ENCODE measurements around the gene ETV4.

The ETV4 gene

GRCh38 chr17:43579566-43580140 lies 33.5 kb upstream of the ETV4 start:
- H3K36me3 ChIP-seq (ENCODE audit: control insufficient read depth, insufficient read depth, low read length, severe bottlenecking), result no peaks in the 10 kb centered on the region
- peak; percentile 55 for DNase-seq (ENCODE audit: low read depth)
- H3K4me3 ChIP-seq (ENCODE audit: low read length), result no peak overlapping the region
- peaks cover 7% of the 10 kb centered on the region for H3K27me3 ChIP-seq (replicated peaks; ENCODE audit: control insufficient read depth, insufficient read depth, low read length)
- no peak overlapping the region for H3K9ac ChIP-seq (ENCODE audit: low read length)
- peaks cover 34% of the 10 kb centered on the region for H3K4me1 ChIP-seq (ENCODE audit: control insufficient read depth, insufficient read depth, low read length)
- no peaks in the 10 kb centered on the region for H3K9me3 ChIP-seq (ENCODE audit: control insufficient read depth, low read length)

GRCh38 chr17:43578699-43579565 lies 32.8 kb upstream of the ETV4 start:
- Histone ChIP-seq H3K9me3 (ENCODE audit: control insufficient read depth, low read length) (no peaks in the 10 kb centered on the region), H3K4me1 (ENCODE audit: control insufficient read depth, insufficient read depth, low read length) (peaks cover 28% of the 10 kb centered on the region)
- DNase-seq (ENCODE audit: low read depth), result peak; percentile 69

GRCh38 chr17:43578404-43578698 lies 32.2 kb upstream of the ETV4 start:
- Histone ChIP-seq H3K9me3 (ENCODE audit: control insufficient read depth, low read length) (no peaks in the 10 kb centered on the region), H3K4me3 (ENCODE audit: low read length) (no peak overlapping the region), H3K4me1 (ENCODE audit: control insufficient read depth, insufficient read depth, low read length) (peaks cover 26% of the 10 kb centered on the region), H3K9ac (ENCODE audit: low read length) (no peak overlapping the region), H3K27me3 (replicated peaks; ENCODE audit: control insufficient read depth, insufficient read depth, low read length) (peaks cover 12% of the 10 kb centered on the region), H3K36me3 (ENCODE audit: control insufficient read depth, insufficient read depth, low read length, severe bottlenecking) (no peaks in the 10 kb centered on the region)
- DNase-seq (ENCODE audit: low read depth), result no peak

More at GRCh38 chr17:43578699-43579565, 32.8 kb upstream of the ETV4 start:
- Histone ChIP-seq H3K36me3 (ENCODE audit: control insufficient read depth, insufficient read depth, low read length, severe bottlenecking) (no peaks in the 10 kb centered on the region), H3K9ac (ENCODE audit: low read length) (no peak overlapping the region), H3K27me3 (replicated peaks; ENCODE audit: control insufficient read depth, insufficient read depth, low read length) (peaks cover 12% of the 10 kb centered on the region), H3K4me3 (ENCODE audit: low read length) (no peak overlapping the region)

GRCh38 chr17:43577664-43578403 lies 31.7 kb upstream of the ETV4 start:
- no peak overlapping the region for H3K9ac ChIP-seq (ENCODE audit: low read length)
- peaks cover 26% of the 10 kb centered on the region for H3K4me1 ChIP-seq (ENCODE audit: control insufficient read depth, insufficient read depth, low read length)
- peaks cover 10% of the 10 kb centered on the region for H3K27me3 ChIP-seq (replicated peaks; ENCODE audit: control insufficient read depth, insufficient read depth, low read length)
- H3K36me3 ChIP-seq (ENCODE audit: control insufficient read depth, insufficient read depth, low read length, severe bottlenecking), result no peaks in the 10 kb centered on the region
- no peaks in the 10 kb centered on the region for H3K9me3 ChIP-seq (ENCODE audit: control insufficient read depth, low read length)
- no peak overlapping the region for H3K4me3 ChIP-seq (ENCODE audit: low read length)
- DNase-seq (ENCODE audit: low read depth), result no peak

- H3K27me3 ChIP-seq (replicated peaks; ENCODE audit: control insufficient read depth, insufficient read depth, low read length), result peaks cover 7% of the 10 kb centered on the region
- no peak overlapping the region for H3K9ac ChIP-seq (ENCODE audit: low read length)
- no peak overlapping the region for H3K4me3 ChIP-seq (ENCODE audit: low read length)
- H3K4me1 ChIP-seq (ENCODE audit: control insufficient read depth, insufficient read depth, low read length), result peaks cover 26% of the 10 kb centered on the region
- no peaks in the 10 kb centered on the region for H3K9me3 ChIP-seq (ENCODE audit: control insufficient read depth, low read length)
- no peaks in the 10 kb centered on the region for H3K36me3 ChIP-seq (ENCODE audit: control insufficient read depth, insufficient read depth, low read length, severe bottlenecking)
- peak; percentile 87 for DNase-seq (ENCODE audit: low read depth)
Measured at GRCh38 chr17:43576563-43577229, 30.6 kb upstream of the ETV4 start.

GRCh38 chr17:43574896-43575525 lies 28.9 kb upstream of the ETV4 start:
- no peaks in the 10 kb centered on the region for H3K36me3 ChIP-seq (ENCODE audit: control insufficient read depth, insufficient read depth, low read length, severe bottlenecking)
- H3K4me1 ChIP-seq (ENCODE audit: control insufficient read depth, insufficient read depth, low read length), result peaks cover 23% of the 10 kb centered on the region
- no peak for DNase-seq (ENCODE audit: low read depth)
- no peak overlapping the region for H3K9ac ChIP-seq (ENCODE audit: low read length)
- H3K27me3 ChIP-seq (replicated peaks; ENCODE audit: control insufficient read depth, insufficient read depth, low read length), result peaks cover 7% of the 10 kb centered on the region
- H3K4me3 ChIP-seq (ENCODE audit: low read length), result no peak overlapping the region
- H3K9me3 ChIP-seq (ENCODE audit: control insufficient read depth, low read length), result no peaks in the 10 kb centered on the region

- Histone ChIP-seq H3K4me3 (ENCODE audit: low read length) (no peak overlapping the region), H3K9me3 (ENCODE audit: control insufficient read depth, low read length) (no peaks in the 10 kb centered on the region)
Measured at GRCh38 chr17:43574348-43574747, 28.2 kb upstream of the ETV4 start.

GRCh38 chr17:43573579-43574321 lies 27.6 kb upstream of the ETV4 start:
- DNase-seq (ENCODE audit: low read depth), result no peak
- Histone ChIP-seq H3K4me1 (ENCODE audit: control insufficient read depth, insufficient read depth, low read length) (peaks cover 13% of the 10 kb centered on the region), H3K9me3 (ENCODE audit: control insufficient read depth, low read length) (no peaks in the 10 kb centered on the region), H3K27me3 (replicated peaks; ENCODE audit: control insufficient read depth, insufficient read depth, low read length) (peaks cover 7% of the 10 kb centered on the region), H3K9ac (ENCODE audit: low read length) (no peak overlapping the region), H3K4me3 (ENCODE audit: low read length) (no peak overlapping the region), H3K36me3 (ENCODE audit: control insufficient read depth, insufficient read depth, low read length, severe bottlenecking) (no peaks in the 10 kb centered on the region)

More at GRCh38 chr17:43574348-43574747, 28.2 kb upstream of the ETV4 start:
- no peak for DNase-seq (ENCODE audit: low read depth)
- Histone ChIP-seq H3K9ac (ENCODE audit: low read length) (no peak overlapping the region), H3K36me3 (ENCODE audit: control insufficient read depth, insufficient read depth, low read length, severe bottlenecking) (no peaks in the 10 kb centered on the region), H3K27me3 (replicated peaks; ENCODE audit: control insufficient read depth, insufficient read depth, low read length) (peaks cover 7% of the 10 kb centered on the region), H3K4me1 (ENCODE audit: control insufficient read depth, insufficient read depth, low read length) (peaks cover 18% of the 10 kb centered on the region)

GRCh38 chr17:43572368-43572980 lies 26.3 kb upstream of the ETV4 start:
- Histone ChIP-seq H3K9ac (ENCODE audit: low read length) (no peak overlapping the region), H3K36me3 (ENCODE audit: control insufficient read depth, insufficient read depth, low read length, severe bottlenecking) (no peaks in the 10 kb centered on the region), H3K4me1 (ENCODE audit: control insufficient read depth, insufficient read depth, low read length) (peaks cover 6% of the 10 kb centered on the region), H3K27me3 (replicated peaks; ENCODE audit: control insufficient read depth, insufficient read depth, low read length) (peaks cover 7% of the 10 kb centered on the region), H3K4me3 (ENCODE audit: low read length) (no peak overlapping the region), H3K9me3 (ENCODE audit: control insufficient read depth, low read length) (no peaks in the 10 kb centered on the region)
- DNase-seq (ENCODE audit: low read depth), result no peak

- no peak overlapping the region for H3K9ac ChIP-seq (ENCODE audit: low read length)
- DNase-seq (ENCODE audit: low read depth), result peak; percentile 28
- H3K36me3 ChIP-seq (ENCODE audit: control insufficient read depth, insufficient read depth, low read length, severe bottlenecking), result no peaks in the 10 kb centered on the region
- peaks cover 7% of the 10 kb centered on the region for H3K27me3 ChIP-seq (replicated peaks; ENCODE audit: control insufficient read depth, insufficient read depth, low read length)
- H3K4me1 ChIP-seq (ENCODE audit: control insufficient read depth, insufficient read depth, low read length), result peaks cover 2% of the 10 kb centered on the region
- H3K4me3 ChIP-seq (ENCODE audit: low read length), result no peak overlapping the region
- H3K9me3 ChIP-seq (ENCODE audit: control insufficient read depth, low read length), result no peaks in the 10 kb centered on the region
Measured at GRCh38 chr17:43570518-43570928, 24.4 kb upstream of the ETV4 start.
